ENCODE data around the gene SETDB2. TPM values are rescaled to one million over a fixed set of nuclear protein-coding genes. Genes with fewer than 3 reads are reported as not detected.

The SETDB2 gene
- total and polyA plus RNA-seq, 2 of the 4 experiments (the other 2 are of a cell fraction), result 4.3 to 5.7 TPM

- CTCF ChIA-PET, result interaction anchor here (0.6 to 1.3 kb wide), 3 partner anchors 25 to 166 kb away, joined by 3 to 5 read pairs (median 3); no protein-coding TSS in a partner anchor
- peak overlapping the region; percentile 83 for H3K9ac ChIP-seq (ENCODE audit: low read depth, low read length)
- H2BK20ac ChIP-seq (ENCODE audit: low read depth, low read length), result peak overlapping the region; percentile 90
- peak overlapping the region; percentile 100 for H3K23ac ChIP-seq (ENCODE audit: low read depth, low read length)
- peak; percentile 3 for ATAC-seq (ENCODE audit: low read depth)
- in situ Hi-C loops (cut with MboI; ENCODE audit: low sequenced_read_pairs) (loop anchor here (5.0 kb wide), 1 partner anchor 136 kb away; no protein-coding TSS in a partner anchor), dilution Hi-C loops (cut with HindIII; ENCODE audit: low sequenced_read_pairs, unreplicated experiment) (no loop called here), intact Hi-C loops (cut with micrococcal nuclease) (loop anchor here (2.0 kb wide), 1 partner anchor 51 kb away; the partner anchor contains the start of gene PHF11)
- peak overlapping the region; percentile 99 for H3K4ac ChIP-seq (ENCODE audit: low read depth, low read length)
- H3K79me1 ChIP-seq (ENCODE audit: low read depth in 1 of 2, low read length in 2 of 2), result peaks cover 25 to 39% of the 10 kb centered on the region in 2 experiments
- no peaks in the 10 kb centered on the region for H3K27me3 ChIP-seq (ENCODE audit: control insufficient read depth, insufficient read depth, low read length)
- peak overlapping the region; percentile 83 for H3K27ac ChIP-seq (ENCODE audit: insufficient read depth, low read length)
- H2AFZ ChIP-seq (replicated peaks; ENCODE audit: low read length, poor library complexity), result peak overlapping the region; percentile 95
- peak overlapping the region; percentile 85 for H2BK5ac ChIP-seq (ENCODE audit: low read depth, low read length, poor library complexity, severe bottlenecking)
- peak overlapping the region; percentile 98 for H2AK9ac ChIP-seq (replicated peaks; ENCODE audit: low read depth, low read length, poor library complexity)
- H3K18ac ChIP-seq (ENCODE audit: low read depth, low read length), result peak overlapping the region; percentile 76
- H3K14ac ChIP-seq (replicated peaks; ENCODE audit: low read depth, low read length), result peak overlapping the region; percentile 100
- no peaks in the 10 kb centered on the region for H4K20me1 ChIP-seq (ENCODE audit: insufficient read depth, low read length)
- peak overlapping the region; percentile 77 to 99 for H4K8ac ChIP-seq (ENCODE audit: low read depth in 2 of 2, low read length in 2 of 2)
- peak overlapping the region; percentile 55 for H2AK5ac ChIP-seq (ENCODE audit: low read depth, low read length)
- H3K56ac ChIP-seq (ENCODE audit: extremely low read depth, insufficient read depth, low read length), result peak overlapping the region; percentile 72
- no peak for TF ChIP-seq CHD1 (IDR thresholded peaks at IDR 0.05; ENCODE audit: low read depth, low read length)
- no peak for TF ChIP-seq RCOR1 (IDR thresholded peaks at IDR 0.05; ENCODE audit: insufficient replicate concordance, low read length)
- TF ChIP-seq MXI1 (IDR thresholded peaks at IDR 0.05; ENCODE audit: borderline replicate concordance, low read depth, low read length), result no peak
- TF ChIP-seq POLR2A (IDR thresholded peaks at IDR 0.05; ENCODE audit: low read depth, low read length), result no peak
- no peak for TF ChIP-seq CTCF (conservative IDR thresholded peaks at IDR 0.05; ENCODE audit: low read depth, low read length)
- TF ChIP-seq ELK1 (IDR thresholded peaks at IDR 0.05; ENCODE audit: borderline replicate concordance, low read depth, low read length), result no peak
- TF ChIP-seq BHLHE40 (IDR thresholded peaks at IDR 0.05; ENCODE audit: low read depth, low read length), result no peak
- DNase-seq, result peak; percentile 35
- peak overlapping the region; percentile 88 for H3K4me2 ChIP-seq (ENCODE audit: low read depth, low read length)
- H4K5ac ChIP-seq (ENCODE audit: low read depth, low read length), result peak overlapping the region; percentile 86
- H3K9me3 ChIP-seq (ENCODE audit: control insufficient read depth, insufficient read depth, low read length), result no peaks in the 10 kb centered on the region
- H3K9me1 ChIP-seq (ENCODE audit: insufficient read depth, low read length), result 0 out of 2 replicates have a peak, but pooled peaks cover 4% of the 10 kb centered on the region
- peak overlapping the region; percentile 93 for H2BK120ac ChIP-seq (ENCODE audit: low read depth, low read length)
- peak overlapping the region; percentile 98 for H4K91ac ChIP-seq (ENCODE audit: insufficient read depth, low read depth, low read length)
- TSS peak; percentile 74 for BruUV-seq (replicated peaks)
- peaks cover 2% of the 10 kb centered on the region; the same call in 1 of the 2 replicates for H3K36me3 ChIP-seq (ENCODE audit: control insufficient read depth, insufficient read depth, low read length)
- 0% methylated on average over 2 of the region's 10 CpGs; no CpG with 5 or more reads in 1 of the 2 experiments for WGBS, 2 experiments (ENCODE audit: extremely low coverage in 2 of 2, insufficient read length in 1 of 2)
- H3K4me3 ChIP-seq (ENCODE audit: insufficient read depth, low read depth, low read length), result peak overlapping the region; percentile 59
- peak overlapping the region; percentile 76; the same call in 2 of the 3 replicates for H2BK15ac ChIP-seq (ENCODE audit: low read depth, low read length)
- no peaks in the 10 kb centered on the region for H3K4me1 ChIP-seq (ENCODE audit: control insufficient read depth, insufficient read depth, low read length)
- POLR2A ChIA-PET (ENCODE audit: unreplicated experiment), result interaction anchor here (0.6 to 0.7 kb wide), 3 partner anchors 45 to 166 kb away, joined by 3 to 4 read pairs (median 3); no protein-coding TSS in a partner anchor
Observed at GRCh38 chr13:49443357-49443703, 744 bp upstream of the SETDB2 start.

All from IMR-90 (cell line).